GM12878 (cell line): ENCODE data around the gene CXADR.

Source experiments
- ELK1 ChIP-seq: IDR thresholded peaks from 2 replicates; pipeline ENCODE4 v1.6.1; 2012; ENCODE audit warnings: low read depth, low read length, improper control_type of control experiment
- EZH2 ChIP-seq: IDR thresholded peaks from 2 replicates; pipeline ENCODE4 v1.6.1; 2012; ENCODE audit warnings: low read depth, mild to moderate bottlenecking, control low read depth, inconsistent platforms, low read length, borderline replicate concordance; ENCODE audit not compliant: control insufficient read depth
- GABPA ChIP-seq: IDR thresholded peaks from 2 replicates; pipeline ENCODE4 v1.6.1; 2014; ENCODE audit warnings: antibody characterized with exemption, low read depth, mild to moderate bottlenecking, inconsistent platforms
- MAX ChIP-seq: IDR thresholded peaks from 2 replicates; pipeline ENCODE4 v1.6.1; 2012; ENCODE audit warnings: low read depth, low read length, improper control_type of control experiment
- POLR2A ChIP-seq: IDR thresholded peaks from 2 replicates; pipeline ENCODE4 v1.6.1; 2011; ENCODE audit warnings: low read depth, mild to moderate bottlenecking, low read length
- POLR2AphosphoS2 ChIP-seq: IDR thresholded peaks from 2 replicates; pipeline ENCODE4 v1.6.1; 2011; ENCODE audit warnings: low read depth, mild to moderate bottlenecking, low read length, improper control_type of control experiment, moderate library complexity

- TF ChIP-seq ELK1 = no peak
- no peak for TF ChIP-seq GABPA
- TF ChIP-seq EZH2 = no peak
- no peak for TF ChIP-seq POLR2AphosphoS2
- TF ChIP-seq POLR2A = no peak
- no peak for TF ChIP-seq MAX
Measured at GRCh38 chr21:17552410-17552809, 39.6 kb downstream of the CXADR start.
